ENCODE results near the gene ZBTB8A. TPM values are rescaled to one million over a fixed set of nuclear protein-coding genes. Genes with fewer than 3 reads are reported as not detected.

Gene ZBTB8A
- total and polyA plus RNA-seq, 2 of the 13 experiments (the other 11 are each of a cell fraction or from before 2014, with no cell fraction given) = 1.3 to 3.7 TPM

DNA sequence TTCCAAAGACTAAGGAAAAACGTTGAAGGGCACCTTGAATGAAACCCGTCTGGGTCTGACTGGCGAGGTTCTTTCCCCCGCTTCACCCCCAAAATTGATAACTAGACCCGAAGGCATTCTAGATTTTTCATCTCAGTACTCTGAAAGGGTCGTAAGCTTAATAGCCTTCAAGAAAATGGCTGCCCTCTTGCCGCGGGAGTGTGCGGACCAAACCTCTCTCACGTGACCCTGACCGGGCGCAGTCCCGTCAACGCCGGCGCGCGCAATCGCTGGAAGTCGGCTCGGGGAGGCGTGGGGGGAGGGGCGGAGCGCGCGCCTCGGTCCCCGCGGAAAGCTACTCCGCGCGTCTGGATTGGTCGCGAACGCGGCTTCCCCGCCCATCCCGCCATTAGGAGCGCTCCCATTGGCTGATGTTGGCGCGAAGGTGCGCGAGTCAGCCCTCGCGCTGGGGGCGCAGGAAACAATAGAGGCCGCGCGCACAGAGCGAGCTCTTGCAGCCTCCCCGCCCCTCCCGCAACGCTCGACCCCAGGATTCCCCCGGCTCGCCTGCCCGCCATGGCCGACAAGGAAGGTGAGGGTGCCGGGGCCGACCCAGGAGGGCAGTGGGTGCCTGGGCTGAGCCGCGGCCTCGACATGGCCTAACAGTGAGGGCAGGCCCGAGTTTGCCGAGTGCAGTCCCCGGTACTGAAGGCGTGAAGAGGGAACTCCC, 111.7 kb downstream of the ZBTB8A start, which contains the start of gene RBBP4 (continued):
- TF ChIP-seq PPARG (CRISPR knock-in tag; conservative IDR thresholded peaks at IDR 0.05) (no peak), IRX3 (CRISPR knock-in tag; IDR thresholded peaks at IDR 0.05; ENCODE audit: borderline replicate concordance, low read depth) (peak; percentile 72; the same call in 1 of the 2 replicates), PHF21A (CRISPR knock-in tag; IDR thresholded peaks at IDR 0.05) (peak; percentile 10; the same call in 1 of the 2 replicates), KDM1A (CRISPR knock-in tag; IDR thresholded peaks at IDR 0.05) (no peak), CENPX (CRISPR knock-in tag; IDR thresholded peaks at IDR 0.05) (0 out of 2 replicates have a peak, but pooled peaks have one; percentile 7), ZNF180 (CRISPR knock-in tag; IDR thresholded peaks at IDR 0.05; ENCODE audit: borderline replicate concordance, low read depth) (no peak), ZNF563 (CRISPR knock-in tag; IDR thresholded peaks at IDR 0.05) (peak; percentile 97), SMARCE1 (IDR thresholded peaks at IDR 0.05; ENCODE audit: borderline replicate concordance) (no peak), NFYB (CRISPR knock-in tag; IDR thresholded peaks at IDR 0.05) (peak; percentile 93), FOXJ3 (CRISPR knock-in tag; IDR thresholded peaks at IDR 0.05; ENCODE audit: borderline replicate concordance) (peak; percentile 19; the same call in 1 of the 2 replicates), ZNF367 (CRISPR knock-in tag; IDR thresholded peaks at IDR 0.05; ENCODE audit: borderline replicate concordance) (no peak; the same call in 1 of the 2 replicates), ZBTB3 (CRISPR knock-in tag; IDR thresholded peaks at IDR 0.05; ENCODE audit: borderline replicate concordance, low read depth) (0 out of 2 replicates have a peak, but pooled peaks have one; percentile 51), ZNF781 (CRISPR knock-in tag; IDR thresholded peaks at IDR 0.05; ENCODE audit: borderline replicate concordance, not compliant biosample characterization) (peak; percentile 97), E2F2 (CRISPR knock-in tag; IDR thresholded peaks at IDR 0.05; ENCODE audit: borderline replicate concordance) (peak; percentile 93; the same call in 1 of the 2 replicates), TCF12 (IDR thresholded peaks at IDR 0.05) (no peak), TCF12 (CRISPR knock-in tag; IDR thresholded peaks at IDR 0.05) (peak; percentile 57; the same call in 1 of the 2 replicates), CENPT (CRISPR knock-in tag; IDR thresholded peaks at IDR 0.05; ENCODE audit: low read depth) (peak; percentile 98), RFX5 (IDR thresholded peaks at IDR 0.05; ENCODE audit: low read depth, low read length) (no peak), ZNF24 (IDR thresholded peaks at IDR 0.05) (no peak), TCF7 (IDR thresholded peaks at IDR 0.05; ENCODE audit: low read depth) (no peak), SETDB1 (CRISPR knock-in tag; IDR thresholded peaks at IDR 0.05; ENCODE audit: borderline replicate concordance) (no peak), PITX1 (CRISPR knock-in tag; IDR thresholded peaks at IDR 0.05) (peak; percentile 35)
- TF ChIP-seq, protein P1, sequence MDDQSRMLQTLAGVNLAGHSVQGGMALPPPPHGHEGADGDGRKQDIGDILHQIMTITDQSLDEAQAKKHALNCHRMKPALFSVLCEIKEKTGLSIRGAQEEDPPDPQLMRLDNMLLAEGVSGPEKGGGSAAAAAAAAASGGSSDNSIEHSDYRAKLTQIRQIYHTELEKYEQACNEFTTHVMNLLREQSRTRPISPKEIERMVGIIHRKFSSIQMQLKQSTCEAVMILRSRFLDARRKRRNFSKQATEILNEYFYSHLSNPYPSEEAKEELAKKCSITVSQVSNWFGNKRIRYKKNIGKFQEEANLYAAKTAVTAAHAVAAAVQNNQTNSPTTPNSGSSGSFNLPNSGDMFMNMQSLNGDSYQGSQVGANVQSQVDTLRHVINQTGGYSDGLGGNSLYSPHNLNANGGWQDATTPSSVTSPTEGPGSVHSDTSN (CRISPR knock-in tag; IDR thresholded peaks at IDR 0.05; ENCODE audit: borderline replicate concordance) = no peak
- TF ChIP-seq, protein P2, sequence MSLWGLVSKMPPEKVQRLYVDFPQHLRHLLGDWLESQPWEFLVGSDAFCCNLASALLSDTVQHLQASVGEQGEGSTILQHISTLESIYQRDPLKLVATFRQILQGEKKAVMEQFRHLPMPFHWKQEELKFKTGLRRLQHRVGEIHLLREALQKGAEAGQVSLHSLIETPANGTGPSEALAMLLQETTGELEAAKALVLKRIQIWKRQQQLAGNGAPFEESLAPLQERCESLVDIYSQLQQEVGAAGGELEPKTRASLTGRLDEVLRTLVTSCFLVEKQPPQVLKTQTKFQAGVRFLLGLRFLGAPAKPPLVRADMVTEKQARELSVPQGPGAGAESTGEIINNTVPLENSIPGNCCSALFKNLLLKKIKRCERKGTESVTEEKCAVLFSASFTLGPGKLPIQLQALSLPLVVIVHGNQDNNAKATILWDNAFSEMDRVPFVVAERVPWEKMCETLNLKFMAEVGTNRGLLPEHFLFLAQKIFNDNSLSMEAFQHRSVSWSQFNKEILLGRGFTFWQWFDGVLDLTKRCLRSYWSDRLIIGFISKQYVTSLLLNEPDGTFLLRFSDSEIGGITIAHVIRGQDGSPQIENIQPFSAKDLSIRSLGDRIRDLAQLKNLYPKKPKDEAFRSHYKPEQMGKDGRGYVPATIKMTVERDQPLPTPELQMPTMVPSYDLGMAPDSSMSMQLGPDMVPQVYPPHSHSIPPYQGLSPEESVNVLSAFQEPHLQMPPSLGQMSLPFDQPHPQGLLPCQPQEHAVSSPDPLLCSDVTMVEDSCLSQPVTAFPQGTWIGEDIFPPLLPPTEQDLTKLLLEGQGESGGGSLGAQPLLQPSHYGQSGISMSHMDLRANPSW (CRISPR knock-in tag; IDR thresholded peaks at IDR 0.05; ENCODE audit: borderline replicate concordance) = no peak

All from HepG2 (cell line).